Measurements from ENCODE around the gene ATP6V1C2.

DNA sequence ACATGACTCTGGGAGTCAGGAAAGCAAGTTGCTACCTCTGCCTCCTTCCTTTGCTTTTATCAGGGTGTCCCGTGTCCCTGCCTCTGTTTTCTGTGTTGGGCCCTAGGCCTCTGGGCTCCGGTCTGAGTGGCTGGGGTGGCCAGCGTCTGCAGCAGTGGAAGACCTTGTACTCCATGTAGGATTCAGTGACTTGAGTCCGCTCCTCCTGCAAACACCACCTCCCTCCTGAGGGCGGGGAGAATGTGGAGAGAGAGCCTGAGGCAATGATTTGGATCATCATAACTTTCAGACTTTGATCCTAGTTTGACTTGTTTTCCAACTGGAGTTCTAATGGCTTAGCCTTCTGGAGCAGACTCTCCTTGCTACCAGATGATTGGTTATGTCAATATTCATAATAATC, 30.8 kb downstream of the ATP6V1C2 start:
- TF ChIP-seq, protein P1, sequence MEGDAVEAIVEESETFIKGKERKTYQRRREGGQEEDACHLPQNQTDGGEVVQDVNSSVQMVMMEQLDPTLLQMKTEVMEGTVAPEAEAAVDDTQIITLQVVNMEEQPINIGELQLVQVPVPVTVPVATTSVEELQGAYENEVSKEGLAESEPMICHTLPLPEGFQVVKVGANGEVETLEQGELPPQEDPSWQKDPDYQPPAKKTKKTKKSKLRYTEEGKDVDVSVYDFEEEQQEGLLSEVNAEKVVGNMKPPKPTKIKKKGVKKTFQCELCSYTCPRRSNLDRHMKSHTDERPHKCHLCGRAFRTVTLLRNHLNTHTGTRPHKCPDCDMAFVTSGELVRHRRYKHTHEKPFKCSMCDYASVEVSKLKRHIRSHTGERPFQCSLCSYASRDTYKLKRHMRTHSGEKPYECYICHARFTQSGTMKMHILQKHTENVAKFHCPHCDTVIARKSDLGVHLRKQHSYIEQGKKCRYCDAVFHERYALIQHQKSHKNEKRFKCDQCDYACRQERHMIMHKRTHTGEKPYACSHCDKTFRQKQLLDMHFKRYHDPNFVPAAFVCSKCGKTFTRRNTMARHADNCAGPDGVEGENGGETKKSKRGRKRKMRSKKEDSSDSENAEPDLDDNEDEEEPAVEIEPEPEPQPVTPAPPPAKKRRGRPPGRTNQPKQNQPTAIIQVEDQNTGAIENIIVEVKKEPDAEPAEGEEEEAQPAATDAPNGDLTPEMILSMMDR (IDR thresholded peaks at IDR 0.05; ENCODE audit: insufficient read depth, low read depth, low read length) = no peak
- TF ChIP-seq EZH2 (IDR thresholded peaks at IDR 0.05; ENCODE audit: insufficient read depth, low read length) = no peak
